ENCODE measurements around the gene CERT1.
"Not testable (repeated sequence)": the region's sequence is repeated elsewhere in the genome, so short reads cannot be mapped to it uniquely, and the experiment has no call there.

CERT1 gene

DNA sequence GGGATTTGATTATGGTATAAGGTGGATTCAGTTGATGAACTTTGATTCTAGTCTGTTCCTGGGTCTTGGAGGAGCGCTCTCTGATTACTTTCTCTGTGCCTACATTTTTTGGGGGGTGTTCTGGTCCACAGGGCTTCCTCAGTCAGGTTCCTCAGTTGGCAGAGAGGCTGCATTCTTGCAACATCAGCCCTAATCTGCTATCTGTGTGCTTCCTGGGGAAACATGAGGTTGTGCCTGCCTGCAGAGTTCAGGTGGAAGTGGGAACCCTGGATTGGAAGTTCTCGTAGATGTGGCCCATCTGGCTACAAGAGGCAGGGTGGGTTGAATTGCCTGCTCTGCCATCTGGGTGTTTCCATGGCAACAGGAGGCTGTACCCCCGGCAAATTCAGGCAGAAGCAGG is 24.7 kb upstream of the CERT1 start:
- peaks cover 30% of the 10 kb centered on the region for H3K79me2 ChIP-seq (ENCODE audit: control insufficient read depth, low read length)
- H3K4me2 ChIP-seq (ENCODE audit: low read length): no peak overlapping the region
- no peak overlapping the region for H3K27ac ChIP-seq (ENCODE audit: low read depth, low read length)
- H4K20me1 ChIP-seq (ENCODE audit: control insufficient read depth, insufficient read depth, low read depth, low read length): no peaks in the 10 kb centered on the region
- no peaks in the 10 kb centered on the region for H3K4me1 ChIP-seq (ENCODE audit: control insufficient read depth, low read length)
- TF ChIP-seq EZH2phosphoT487 (IDR thresholded peaks at IDR 0.05; ENCODE audit: borderline replicate concordance, low read length): no peak
- TF ChIP-seq CTCF (IDR thresholded peaks at IDR 0.05; ENCODE audit: low read depth, low read length, poor library complexity, severe bottlenecking): no peak
- H3K9me2 ChIP-seq (replicated peaks; ENCODE audit: control insufficient read depth, low read length): no peaks in the 10 kb centered on the region
- H3K27me3 ChIP-seq (ENCODE audit: control insufficient read depth, low read length): no peaks in the 10 kb centered on the region
- no peaks in the 10 kb centered on the region for H3K9me3 ChIP-seq (ENCODE audit: control insufficient read depth, insufficient read depth, low read length)
- peaks cover 3% of the 10 kb centered on the region; the same call in 1 of the 2 replicates for H3K36me3 ChIP-seq (ENCODE audit: control insufficient read depth, low read length)
- no peaks in the 10 kb centered on the region for H3F3A ChIP-seq (ENCODE audit: control insufficient read depth, insufficient read depth)
- no peak overlapping the region for H3K4me3 ChIP-seq (ENCODE audit: low read length)

DNA sequence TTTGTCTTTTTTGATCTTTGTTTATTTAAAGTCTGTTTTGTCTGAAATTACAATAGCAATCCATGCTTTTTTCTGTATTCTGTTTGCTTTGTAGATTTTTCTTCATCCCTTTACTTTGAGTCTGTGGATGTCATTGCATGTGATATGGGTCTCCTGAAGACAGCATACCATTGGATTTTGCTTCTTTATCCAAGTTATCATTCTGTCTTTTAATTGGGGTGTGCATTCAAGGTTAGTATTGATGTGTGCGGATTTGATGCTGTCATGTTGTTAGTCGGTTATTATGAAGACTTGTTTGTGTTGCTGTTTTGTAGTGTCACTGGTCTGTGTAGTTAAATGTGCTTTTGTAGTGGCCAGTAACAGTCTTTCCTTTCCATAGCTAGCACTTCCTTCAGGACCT is 23.3 kb upstream of the CERT1 start:
- Histone ChIP-seq H3K27ac (ENCODE audit: low read depth, low read length) (no peak overlapping the region), H3K4me1 (ENCODE audit: control insufficient read depth, low read length) (no peaks in the 10 kb centered on the region), H3K4me2 (ENCODE audit: low read length) (no peak overlapping the region), H3K36me3 (ENCODE audit: control insufficient read depth, low read length) (peaks cover 3% of the 10 kb centered on the region; the same call in 1 of the 2 replicates), H3K4me3 (ENCODE audit: low read length) (no peak overlapping the region), H3K9me3 (ENCODE audit: control insufficient read depth, insufficient read depth, low read length) (no peaks in the 10 kb centered on the region), H3F3A (ENCODE audit: control insufficient read depth, insufficient read depth) (no peaks in the 10 kb centered on the region), H4K20me1 (ENCODE audit: control insufficient read depth, insufficient read depth, low read depth, low read length) (no peaks in the 10 kb centered on the region), H3K9me2 (replicated peaks; ENCODE audit: control insufficient read depth, low read length) (no peaks in the 10 kb centered on the region), H3K27me3 (ENCODE audit: control insufficient read depth, low read length) (no peaks in the 10 kb centered on the region), H3K79me2 (ENCODE audit: control insufficient read depth, low read length) (peaks cover 30% of the 10 kb centered on the region)
- TF ChIP-seq EZH2phosphoT487 (IDR thresholded peaks at IDR 0.05; ENCODE audit: borderline replicate concordance, low read length): no peak
- no peak for TF ChIP-seq CTCF (IDR thresholded peaks at IDR 0.05; ENCODE audit: low read depth, low read length, poor library complexity, severe bottlenecking)

DNA sequence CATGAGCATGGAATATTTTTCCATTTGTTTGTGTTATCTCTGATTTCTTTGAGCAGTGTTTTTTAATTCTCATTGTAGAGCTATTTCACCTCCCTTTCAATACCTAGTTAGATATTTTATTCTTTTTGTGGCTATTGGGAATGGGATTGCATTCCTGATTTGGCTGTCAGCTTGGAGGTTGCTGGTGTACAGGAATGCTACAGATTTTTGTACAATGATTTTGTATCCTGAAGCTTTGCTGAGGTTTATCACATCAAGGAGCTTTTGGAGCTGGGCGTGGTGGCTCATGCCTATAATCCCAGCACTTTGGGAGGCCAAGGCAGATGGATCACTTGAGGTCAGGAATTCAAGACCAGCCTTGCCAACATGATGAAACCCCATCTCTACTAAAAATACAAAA is 22.3 kb upstream of the CERT1 start:
- H3K36me3 ChIP-seq (ENCODE audit: control insufficient read depth, low read length); H3K9me3 ChIP-seq (ENCODE audit: control insufficient read depth, insufficient read depth, low read length); H3K4me1 ChIP-seq (ENCODE audit: control insufficient read depth, low read length); H3K4me3 ChIP-seq (ENCODE audit: low read length); H3K9me2 ChIP-seq (replicated peaks; ENCODE audit: control insufficient read depth, low read length); H4K20me1 ChIP-seq (ENCODE audit: control insufficient read depth, insufficient read depth, low read depth, low read length); H3K4me2 ChIP-seq (ENCODE audit: low read length); H3K27me3 ChIP-seq (ENCODE audit: control insufficient read depth, low read length); H3K27ac ChIP-seq (ENCODE audit: low read depth, low read length); H3F3A ChIP-seq (ENCODE audit: control insufficient read depth, insufficient read depth): not testable (repeated sequence)
- H3K79me2 ChIP-seq (ENCODE audit: control insufficient read depth, low read length): peaks cover 30% of the 10 kb centered on the region

DNA sequence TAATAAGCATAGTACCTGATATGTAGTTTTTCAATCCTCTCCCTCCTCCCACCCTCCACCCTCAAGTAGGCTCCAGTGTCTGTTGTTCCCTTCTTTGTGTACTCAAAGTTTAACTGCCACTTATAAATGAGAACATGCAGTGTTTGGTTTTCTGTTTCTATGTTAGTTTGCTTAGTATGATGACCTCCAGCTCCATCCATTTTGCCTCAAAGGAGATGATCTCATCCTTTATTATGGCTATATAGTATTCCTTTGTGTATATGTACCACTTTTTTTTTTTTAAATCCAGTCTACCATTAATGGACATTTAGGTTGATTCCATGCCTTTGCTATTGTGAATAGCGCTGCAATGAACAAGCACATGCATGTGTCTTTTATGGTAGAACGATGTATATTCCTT is 20.8 kb upstream of the CERT1 start:
- Histone ChIP-seq H3K4me3 (ENCODE audit: low read length) (no peak overlapping the region), H3K36me3 (ENCODE audit: control insufficient read depth, low read length) (peaks cover 3% of the 10 kb centered on the region; the same call in 1 of the 2 replicates), H3K9me2 (replicated peaks; ENCODE audit: control insufficient read depth, low read length) (no peaks in the 10 kb centered on the region), H3K27me3 (ENCODE audit: control insufficient read depth, low read length) (no peaks in the 10 kb centered on the region), H3F3A (ENCODE audit: control insufficient read depth, insufficient read depth) (no peaks in the 10 kb centered on the region), H3K79me2 (ENCODE audit: control insufficient read depth, low read length) (peaks cover 27% of the 10 kb centered on the region), H3K4me2 (ENCODE audit: low read length) (no peak overlapping the region), H3K27ac (ENCODE audit: low read depth, low read length) (no peak overlapping the region), H3K9me3 (ENCODE audit: control insufficient read depth, insufficient read depth, low read length) (no peaks in the 10 kb centered on the region), H3K4me1 (ENCODE audit: control insufficient read depth, low read length) (no peaks in the 10 kb centered on the region), H4K20me1 (ENCODE audit: control insufficient read depth, insufficient read depth, low read depth, low read length) (no peaks in the 10 kb centered on the region)
- TF ChIP-seq EZH2phosphoT487 (IDR thresholded peaks at IDR 0.05; ENCODE audit: borderline replicate concordance, low read length) (no peak), CTCF (IDR thresholded peaks at IDR 0.05; ENCODE audit: low read depth, low read length, poor library complexity, severe bottlenecking) (no peak)
